HG02610 (cell line): Measurements from ENCODE around the gene MMEL1.

Experiments
- ATAC-seq: cut with Tn5 transposase; IDR thresholded peaks from one replicate; pipeline ENCODE4 v1.9.1; 2021; ENCODE audit warnings: mild to moderate bottlenecking, moderate library complexity; ENCODE audit not compliant: unreplicated experiment

MMEL1 gene

GRCh38 chr1:2642560-2643413 lies 10.0 kb upstream of the MMEL1 start:
- peak; percentile 74 for ATAC-seq

GRCh38 chr1:2642131-2642559 lies 9.3 kb upstream of the MMEL1 start:
- no peak for ATAC-seq

DNA sequence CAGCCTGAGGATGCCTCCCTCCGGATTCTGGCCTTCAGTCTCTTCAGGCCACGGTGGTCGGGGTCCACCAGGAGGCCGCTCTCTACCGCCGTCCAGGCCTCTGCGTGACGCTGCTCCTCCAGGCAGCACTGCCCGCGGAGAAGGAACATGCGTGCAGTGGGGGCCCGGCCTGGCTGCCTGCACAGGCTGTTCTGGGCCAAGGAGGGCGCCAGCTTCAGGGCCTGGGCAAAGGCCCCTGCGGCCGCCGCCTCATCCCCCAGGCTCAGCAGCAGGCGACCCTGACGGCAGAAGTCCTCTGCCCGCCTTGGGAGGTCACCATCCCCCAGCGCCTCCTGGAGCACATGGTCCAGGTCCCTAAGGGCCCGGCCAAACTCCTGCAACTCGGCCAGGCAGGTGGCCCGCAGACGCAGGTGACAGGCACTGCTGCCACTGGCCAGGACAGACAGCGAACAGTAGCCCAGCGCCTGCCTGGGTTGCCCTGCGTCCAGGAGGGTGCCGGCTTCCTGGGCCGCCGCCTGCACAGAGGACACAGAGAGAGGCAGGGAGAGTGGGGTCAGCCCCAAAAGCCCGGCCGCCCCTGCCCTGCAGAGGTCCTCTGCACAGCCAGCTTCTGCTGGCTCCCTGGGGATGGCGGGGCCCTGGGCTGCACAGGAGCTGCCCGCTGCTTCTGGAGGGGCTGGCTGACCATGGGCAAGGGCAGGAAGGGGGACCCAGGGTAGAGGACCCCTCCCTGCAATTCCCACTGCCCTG lies 8.7 kb upstream of the MMEL1 start:
- ATAC-seq: no peak

- ATAC-seq: no peak
These were observed 7.8 kb upstream of the MMEL1 start for GRCh38 chr1:2640626-2641025.

DNA sequence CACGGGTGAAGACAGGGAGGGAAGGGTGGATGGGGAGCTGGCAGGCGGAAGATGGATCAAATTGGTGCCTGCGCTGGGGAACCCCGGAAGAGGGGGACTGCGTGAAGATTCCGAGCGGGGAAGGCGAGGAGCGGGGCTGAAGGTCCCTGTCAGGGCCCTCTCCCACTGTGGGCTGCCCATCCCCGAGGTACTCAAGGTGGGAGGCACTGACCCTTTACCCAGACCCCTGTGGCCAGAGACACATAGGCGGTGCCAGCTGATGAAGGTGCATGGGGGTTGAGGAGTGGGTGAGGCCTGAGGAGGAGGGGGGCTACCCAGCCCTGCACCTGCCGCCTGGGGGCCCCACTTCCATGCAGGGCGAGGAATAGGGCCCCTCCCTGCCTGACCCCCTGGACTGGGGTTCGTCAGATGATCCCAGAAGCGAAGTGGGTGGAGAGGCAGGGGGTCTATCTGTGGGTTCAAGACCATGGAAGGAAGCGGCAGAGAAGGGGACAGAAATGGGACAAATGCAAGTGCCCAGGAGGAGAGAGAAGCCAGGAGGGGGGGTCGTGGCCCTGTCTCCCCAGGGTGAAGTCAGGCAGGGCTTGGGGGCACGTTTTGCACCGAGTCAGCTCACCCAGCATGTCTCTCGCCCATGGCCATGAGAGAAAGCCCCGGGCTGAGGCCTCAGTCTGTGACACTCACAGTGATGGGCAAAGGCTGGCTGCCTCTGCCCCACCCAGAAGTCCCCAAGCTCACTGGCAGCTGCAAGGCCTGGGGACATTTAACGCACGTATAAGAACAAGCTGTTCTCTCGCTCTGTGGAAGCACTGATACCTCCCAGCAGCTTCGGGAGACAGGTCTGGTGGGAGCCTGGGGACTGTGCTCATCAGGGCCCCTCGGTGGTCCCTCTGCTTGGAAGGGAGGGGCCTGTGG lies 7.0 kb upstream of the MMEL1 start:
- ATAC-seq: no peak

GRCh38 chr1:2639203-2639602 lies 6.4 kb upstream of the MMEL1 start:
- no peak for ATAC-seq

GRCh38 chr1:2638466-2639115 lies 5.8 kb upstream of the MMEL1 start:
- no peak for ATAC-seq

DNA sequence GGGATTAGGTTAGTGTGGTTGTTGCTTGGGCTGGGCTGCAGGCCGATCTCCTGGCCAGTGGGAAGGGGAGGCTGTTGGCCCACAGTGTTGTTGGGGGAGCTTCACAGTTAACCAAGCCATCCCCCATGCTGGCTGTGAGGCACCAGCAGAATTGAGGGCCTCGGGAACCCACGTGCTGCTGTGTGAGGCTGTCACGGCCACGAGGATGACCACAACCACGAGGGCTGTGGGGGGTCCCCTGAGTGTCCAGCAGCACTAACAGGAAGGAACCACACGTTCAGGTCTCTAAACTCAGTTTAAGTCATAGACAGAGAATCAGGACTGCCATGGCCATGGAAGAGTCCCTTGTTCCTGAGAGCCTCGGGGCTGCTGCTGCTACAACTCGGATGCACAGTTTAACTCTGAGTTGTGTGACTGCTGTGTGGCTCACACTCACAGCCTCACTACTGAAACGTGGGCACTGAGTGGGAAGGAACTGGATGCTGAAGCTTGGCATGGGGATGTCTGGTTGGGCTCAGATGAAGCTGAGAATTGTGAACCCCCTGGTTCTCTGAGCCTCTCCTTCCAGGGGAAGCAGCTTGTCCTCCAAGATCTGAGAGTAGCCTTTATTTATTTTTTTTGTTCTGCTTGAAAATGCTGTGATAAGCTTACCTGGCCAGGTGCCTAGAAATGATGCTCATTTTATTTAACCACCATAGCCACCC lies 4.8 kb upstream of the MMEL1 start:
- no peak for ATAC-seq

- no peak for ATAC-seq
These were observed 3.9 kb upstream of the MMEL1 start for GRCh38 chr1:2636733-2637132.

DNA sequence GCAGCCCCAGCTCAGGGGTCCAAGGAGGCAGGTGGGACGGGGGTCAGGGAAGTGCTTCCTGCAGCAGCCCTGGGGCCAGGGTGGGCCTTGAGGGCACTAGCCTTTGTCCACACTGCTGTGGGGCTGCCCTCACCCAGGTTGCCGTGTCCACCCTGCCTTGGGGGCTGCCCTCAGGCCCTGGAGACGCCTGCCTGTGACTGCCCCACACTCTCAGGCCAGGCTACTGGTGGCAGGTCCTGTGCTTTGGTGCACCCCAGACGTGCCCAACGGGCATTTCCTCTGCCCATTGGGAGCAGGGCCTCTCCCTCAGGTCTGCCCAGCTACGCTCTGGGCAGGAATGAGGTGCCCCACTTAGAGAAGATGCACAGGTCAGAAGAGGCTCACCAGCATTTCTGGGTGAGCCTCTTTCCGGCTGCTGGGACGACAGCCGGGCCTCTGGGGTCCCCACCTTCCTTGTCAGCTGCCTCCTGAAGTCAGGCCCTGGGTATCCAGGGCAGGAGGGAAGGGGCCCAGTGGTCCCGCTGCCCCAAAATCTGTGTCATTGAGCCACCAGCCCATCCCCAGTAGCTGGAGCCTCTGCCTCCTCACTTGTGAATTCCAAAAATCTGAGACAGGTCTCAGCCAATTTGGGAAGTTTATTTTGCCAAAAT lies 2.7 kb upstream of the MMEL1 start:
- no peak for ATAC-seq

GRCh38 chr1:2633936-2634491 lies 1.2 kb upstream of the MMEL1 start:
- no peak for ATAC-seq

- ATAC-seq: no peak
These were observed 635 bp upstream of the MMEL1 start for GRCh38 chr1:2633366-2633935.

DNA sequence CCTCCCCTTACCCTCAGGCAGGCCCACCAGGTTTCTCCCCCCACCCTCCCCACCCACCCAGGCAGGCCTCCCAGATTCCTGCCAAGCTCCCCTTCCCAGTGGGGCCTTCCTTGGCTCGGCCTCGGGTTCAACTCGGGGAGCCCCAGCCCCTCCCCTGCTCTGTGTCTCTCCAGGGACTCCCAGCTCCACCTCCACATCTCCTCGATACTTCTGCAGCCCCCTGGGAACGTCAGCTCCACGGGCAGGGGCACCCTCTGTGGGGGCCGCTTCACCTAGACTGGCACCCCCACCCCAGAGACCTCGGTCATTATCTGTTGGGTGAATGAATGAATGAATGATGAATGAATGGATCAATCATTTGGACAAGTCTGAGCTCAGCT lies 775 bp downstream of the MMEL1 start:
- no peak for ATAC-seq

DNA sequence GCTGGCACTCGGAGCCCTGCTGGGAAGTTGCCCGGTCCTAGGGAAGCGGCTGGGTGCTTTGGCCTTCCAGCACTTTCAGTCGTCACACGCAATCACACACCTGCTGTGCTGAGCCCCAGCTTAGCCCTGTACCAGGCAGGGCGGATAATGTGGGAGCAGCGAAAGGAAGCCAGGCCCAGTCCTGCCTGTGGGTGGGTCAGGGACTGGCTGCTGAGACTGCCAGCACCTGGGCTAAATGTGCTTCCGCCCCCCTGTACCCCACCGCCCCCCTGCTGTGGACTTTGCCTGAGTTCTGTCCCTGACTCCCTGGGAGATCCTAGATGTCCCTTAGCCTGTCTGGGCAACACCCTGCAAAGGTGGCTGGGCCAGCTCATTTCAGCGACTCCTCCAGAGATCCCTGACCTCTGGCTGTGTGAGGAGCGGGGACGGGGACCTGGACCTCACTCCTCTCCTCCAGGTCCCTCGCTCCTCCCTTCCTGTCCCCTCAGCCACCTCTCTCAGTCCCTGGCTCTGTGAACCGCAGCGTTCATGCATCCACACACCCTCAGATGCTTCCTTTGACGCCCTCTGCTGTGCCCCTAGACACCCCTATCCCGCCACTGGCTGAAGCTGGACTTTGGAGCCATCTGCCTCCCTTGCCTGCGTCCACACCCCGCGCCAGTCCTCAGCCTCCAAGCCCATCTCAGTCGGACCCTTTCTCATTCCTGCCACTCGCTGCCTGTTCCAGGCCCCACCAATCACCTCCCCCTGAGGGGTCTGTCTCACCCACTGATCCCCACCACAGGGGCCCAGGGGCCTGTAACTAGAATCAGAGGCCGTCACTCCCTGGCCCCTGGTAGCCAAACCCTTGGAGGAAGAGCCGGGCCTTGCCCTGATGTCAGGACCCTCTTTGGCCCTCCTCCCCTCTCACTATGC lies 1.4 kb downstream of the MMEL1 start:
- no peak for ATAC-seq

DNA sequence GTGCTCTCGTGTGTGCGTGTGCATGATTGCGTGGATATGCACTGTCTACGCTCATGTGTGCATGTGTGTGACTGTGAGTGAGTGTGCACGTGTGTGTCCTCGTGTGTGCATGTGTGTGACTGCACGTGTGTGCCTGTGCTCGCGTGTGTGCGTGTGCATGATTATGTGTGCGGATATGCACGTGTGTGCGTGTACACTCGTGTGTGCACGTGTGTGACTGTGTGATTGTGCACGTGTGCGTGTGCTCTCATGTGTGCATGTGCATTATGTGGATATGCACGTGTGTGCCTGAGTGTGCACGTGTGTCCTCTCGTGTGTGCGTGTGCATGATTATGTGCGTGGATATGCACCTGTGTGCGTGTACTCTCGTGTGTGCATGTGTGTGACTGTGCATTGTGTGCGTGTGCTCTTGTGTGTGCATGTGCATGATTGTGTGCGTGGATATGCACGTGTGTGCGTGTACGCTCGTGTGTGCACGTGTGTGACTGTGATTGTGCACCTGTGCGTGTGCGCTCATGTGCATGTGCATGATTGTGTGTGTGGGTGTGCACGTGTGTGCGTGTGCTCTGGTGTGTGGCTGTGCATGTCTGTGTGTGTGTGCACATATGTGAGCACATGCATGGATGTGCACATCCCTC lies 2.2 kb downstream of the MMEL1 start:
- no peak for ATAC-seq

- no peak for ATAC-seq
These were observed 3.0 kb downstream of the MMEL1 start for GRCh38 chr1:2629627-2630497.
